GM18499 (cell line): ENCODE measurements around the gene WDR13.

Source experiments
- ATAC-seq: cut with Tn5 transposase; IDR thresholded peaks from one replicate; pipeline ENCODE4 v1.9.1; 2021; ENCODE audit warnings: moderate number of reproducible peaks; ENCODE audit not compliant: insufficient read depth, unreplicated experiment

WDR13 gene

GRCh38 chrX:48591255-48591791 is 6.0 kb upstream of the WDR13 start:
- no peak for ATAC-seq

- no peak for ATAC-seq
Measured at GRCh38 chrX:48592971-48593370, 4.3 kb upstream of the WDR13 start.

GRCh38 chrX:48595929-48596328 is 1.4 kb upstream of the WDR13 start:
- no peak for ATAC-seq

GRCh38 chrX:48598614-48599013 is 1.3 kb downstream of the WDR13 start:
- no peak for ATAC-seq

GRCh38 chrX:48599341-48599740 is 2.0 kb downstream of the WDR13 start:
- no peak for ATAC-seq

GRCh38 chrX:48600226-48600625 is 2.9 kb downstream of the WDR13 start:
- no peak for ATAC-seq

GRCh38 chrX:48601741-48602394 is 4.6 kb downstream of the WDR13 start:
- ATAC-seq, result no peak

- ATAC-seq, result no peak
Measured at GRCh38 chrX:48604701-48605100, 7.4 kb downstream of the WDR13 start.

- ATAC-seq, result no peak
Measured at GRCh38 chrX:48606091-48606490, 8.8 kb downstream of the WDR13 start.

GRCh38 chrX:48611703-48612102 is 14.4 kb downstream of the WDR13 start:
- ATAC-seq, result no peak

GRCh38 chrX:48613502-48614160 is 16.3 kb downstream of the WDR13 start:
- ATAC-seq, result no peak

- no peak for ATAC-seq
Measured at GRCh38 chrX:48616576-48616975, 19.3 kb downstream of the WDR13 start.

- ATAC-seq, result no peak
Measured at GRCh38 chrX:48617542-48618340, 20.4 kb downstream of the WDR13 start.

GRCh38 chrX:48626401-48627298 is 29.4 kb downstream of the WDR13 start:
- no peak for ATAC-seq

- peak; percentile 77 for ATAC-seq
Measured at GRCh38 chrX:48631376-48632090, 34.2 kb downstream of the WDR13 start.

GRCh38 chrX:48632207-48632606 is 34.9 kb downstream of the WDR13 start:
- ATAC-seq, result no peak

GRCh38 chrX:48636301-48636700 is 39.0 kb downstream of the WDR13 start:
- ATAC-seq, result no peak

- no peak for ATAC-seq
Measured at GRCh38 chrX:48636776-48637175, 39.5 kb downstream of the WDR13 start.

GRCh38 chrX:48645669-48646068 is 48.4 kb downstream of the WDR13 start:
- no peak for ATAC-seq
